Measurements from ENCODE around the gene C4orf50. TPM values are rescaled to one million over a fixed set of nuclear protein-coding genes. Genes with fewer than 3 reads are reported as not detected.

Gene C4orf50
- total and polyA plus RNA-seq, 4 donors: under 0.01 to 0.17 TPM; not detected in 2

DNA sequence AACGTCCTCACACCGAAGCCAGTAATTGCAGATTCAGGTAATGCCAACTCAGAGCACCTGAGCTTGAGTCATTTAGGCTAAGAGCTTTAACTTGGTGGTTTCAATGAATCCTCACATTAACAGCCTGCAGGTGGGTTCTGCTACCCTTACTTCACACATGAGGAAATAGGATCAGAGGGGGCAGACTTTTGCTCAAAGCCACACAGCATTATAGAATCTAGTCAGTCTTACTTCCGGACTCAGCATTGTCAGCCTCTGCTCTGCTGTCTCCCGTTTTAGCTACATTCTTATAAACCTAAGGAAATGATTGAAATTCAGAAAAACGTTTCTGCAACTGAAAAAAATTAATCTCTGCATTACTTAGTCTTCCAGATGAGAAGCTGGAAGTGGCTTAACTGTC is 6.0 kb downstream of the C4orf50 start:
- Histone ChIP-seq H3K9me3 (ENCODE audit: control insufficient read depth in 4 of 4, low read length in 3 of 4) (no peaks in the 10 kb centered on the region), H3K4me3 (ENCODE audit: low read depth in 1 of 3, low read length in 3 of 3) (no peak overlapping the region), H3K27me3 (ENCODE audit: control insufficient read depth in 4 of 4, insufficient read depth in 4 of 4, low read length in 3 of 4) (peaks cover 0 to 3% (median 0%) of the 10 kb centered on the region in 4 donors), H3K4me1 (ENCODE audit: control insufficient read depth in 4 of 4, insufficient read depth in 4 of 4, low read length in 3 of 4) (no peaks in the 10 kb centered on the region), H3K36me3 (ENCODE audit: control insufficient read depth in 4 of 4, insufficient read depth in 3 of 4, low read depth in 1 of 4, low read length in 3 of 4) (no peaks in the 10 kb centered on the region), H3K9ac (ENCODE audit: low read depth in 1 of 2, low read length in 2 of 2) (no peak overlapping the region), H3K27ac (ENCODE audit: low read depth in 1 of 2, low read length in 2 of 2) (no peak overlapping the region)
- 69% methylated on average over 5 of the region's 5 CpGs for WGBS
- no peak for TF ChIP-seq HNF4A (conservative IDR thresholded peaks at IDR 0.05)
- TF ChIP-seq, protein P1, sequence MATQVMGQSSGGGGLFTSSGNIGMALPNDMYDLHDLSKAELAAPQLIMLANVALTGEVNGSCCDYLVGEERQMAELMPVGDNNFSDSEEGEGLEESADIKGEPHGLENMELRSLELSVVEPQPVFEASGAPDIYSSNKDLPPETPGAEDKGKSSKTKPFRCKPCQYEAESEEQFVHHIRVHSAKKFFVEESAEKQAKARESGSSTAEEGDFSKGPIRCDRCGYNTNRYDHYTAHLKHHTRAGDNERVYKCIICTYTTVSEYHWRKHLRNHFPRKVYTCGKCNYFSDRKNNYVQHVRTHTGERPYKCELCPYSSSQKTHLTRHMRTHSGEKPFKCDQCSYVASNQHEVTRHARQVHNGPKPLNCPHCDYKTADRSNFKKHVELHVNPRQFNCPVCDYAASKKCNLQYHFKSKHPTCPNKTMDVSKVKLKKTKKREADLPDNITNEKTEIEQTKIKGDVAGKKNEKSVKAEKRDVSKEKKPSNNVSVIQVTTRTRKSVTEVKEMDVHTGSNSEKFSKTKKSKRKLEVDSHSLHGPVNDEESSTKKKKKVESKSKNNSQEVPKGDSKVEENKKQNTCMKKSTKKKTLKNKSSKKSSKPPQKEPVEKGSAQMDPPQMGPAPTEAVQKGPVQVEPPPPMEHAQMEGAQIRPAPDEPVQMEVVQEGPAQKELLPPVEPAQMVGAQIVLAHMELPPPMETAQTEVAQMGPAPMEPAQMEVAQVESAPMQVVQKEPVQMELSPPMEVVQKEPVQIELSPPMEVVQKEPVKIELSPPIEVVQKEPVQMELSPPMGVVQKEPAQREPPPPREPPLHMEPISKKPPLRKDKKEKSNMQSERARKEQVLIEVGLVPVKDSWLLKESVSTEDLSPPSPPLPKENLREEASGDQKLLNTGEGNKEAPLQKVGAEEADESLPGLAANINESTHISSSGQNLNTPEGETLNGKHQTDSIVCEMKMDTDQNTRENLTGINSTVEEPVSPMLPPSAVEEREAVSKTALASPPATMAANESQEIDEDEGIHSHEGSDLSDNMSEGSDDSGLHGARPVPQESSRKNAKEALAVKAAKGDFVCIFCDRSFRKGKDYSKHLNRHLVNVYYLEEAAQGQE (IDR thresholded peaks at IDR 0.05): no peak
- TF ChIP-seq, protein P2, sequence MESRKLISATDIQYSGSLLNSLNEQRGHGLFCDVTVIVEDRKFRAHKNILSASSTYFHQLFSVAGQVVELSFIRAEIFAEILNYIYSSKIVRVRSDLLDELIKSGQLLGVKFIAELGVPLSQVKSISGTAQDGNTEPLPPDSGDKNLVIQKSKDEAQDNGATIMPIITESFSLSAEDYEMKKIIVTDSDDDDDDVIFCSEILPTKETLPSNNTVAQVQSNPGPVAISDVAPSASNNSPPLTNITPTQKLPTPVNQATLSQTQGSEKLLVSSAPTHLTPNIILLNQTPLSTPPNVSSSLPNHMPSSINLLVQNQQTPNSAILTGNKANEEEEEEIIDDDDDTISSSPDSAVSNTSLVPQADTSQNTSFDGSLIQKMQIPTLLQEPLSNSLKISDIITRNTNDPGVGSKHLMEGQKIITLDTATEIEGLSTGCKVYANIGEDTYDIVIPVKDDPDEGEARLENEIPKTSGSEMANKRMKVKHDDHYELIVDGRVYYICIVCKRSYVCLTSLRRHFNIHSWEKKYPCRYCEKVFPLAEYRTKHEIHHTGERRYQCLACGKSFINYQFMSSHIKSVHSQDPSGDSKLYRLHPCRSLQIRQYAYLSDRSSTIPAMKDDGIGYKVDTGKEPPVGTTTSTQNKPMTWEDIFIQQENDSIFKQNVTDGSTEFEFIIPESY (IDR thresholded peaks at IDR 0.05): no peak
- TF ChIP-seq EGR1 (IDR thresholded peaks at IDR 0.05; ENCODE audit: low read depth in 2 of 2): no peak
- TF ChIP-seq JUND (IDR thresholded peaks at IDR 0.05): no peak
- TF ChIP-seq, protein P3, sequence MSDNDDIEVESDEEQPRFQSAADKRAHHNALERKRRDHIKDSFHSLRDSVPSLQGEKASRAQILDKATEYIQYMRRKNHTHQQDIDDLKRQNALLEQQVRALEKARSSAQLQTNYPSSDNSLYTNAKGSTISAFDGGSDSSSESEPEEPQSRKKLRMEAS (IDR thresholded peaks at IDR 0.05): no peak
- TF ChIP-seq RAD21 (IDR thresholded peaks at IDR 0.05): no peak
- TF ChIP-seq CTCF (IDR thresholded peaks at IDR 0.05; ENCODE audit: low read depth, low read length, missing input control): no peak
- no peak for TF ChIP-seq YY1 (IDR thresholded peaks at IDR 0.05)
- TF ChIP-seq NR2F2 (IDR thresholded peaks at IDR 0.05): no peak
- TF ChIP-seq FOXA1 (IDR thresholded peaks at IDR 0.05): no peak
- TF ChIP-seq FOXA2 (IDR thresholded peaks at IDR 0.05): no peak
- TF ChIP-seq GABPA (IDR thresholded peaks at IDR 0.05 in 1 of 2, conservative IDR thresholded peaks at IDR 0.05 in 1 of 2): no peak
- no peak for TF ChIP-seq SP1 (IDR thresholded peaks at IDR 0.05)
- TF ChIP-seq, protein P4, sequence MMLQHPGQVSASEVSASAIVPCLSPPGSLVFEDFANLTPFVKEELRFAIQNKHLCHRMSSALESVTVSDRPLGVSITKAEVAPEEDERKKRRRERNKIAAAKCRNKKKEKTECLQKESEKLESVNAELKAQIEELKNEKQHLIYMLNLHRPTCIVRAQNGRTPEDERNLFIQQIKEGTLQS (IDR thresholded peaks at IDR 0.05): no peak
- no peak for TF ChIP-seq HNF4G (IDR thresholded peaks at IDR 0.05)
- no peak for DNase-seq (ENCODE audit: low spot score)

GRCh38 chr4:6011686-6012085 is 6.5 kb downstream of the C4orf50 start:
- Histone ChIP-seq H3K27ac (ENCODE audit: low read depth in 1 of 2, low read length in 2 of 2) (no peak overlapping the region), H3K9ac (ENCODE audit: low read depth in 1 of 2, low read length in 2 of 2) (no peak overlapping the region), H3K27me3 (ENCODE audit: control insufficient read depth in 4 of 4, insufficient read depth in 4 of 4, low read length in 3 of 4) (peaks cover 0 to 3% (median 0%) of the 10 kb centered on the region in 4 donors), H3K4me3 (ENCODE audit: low read depth in 1 of 3, low read length in 3 of 3) (no peak overlapping the region), H3K9me3 (ENCODE audit: control insufficient read depth in 4 of 4, low read length in 3 of 4) (no peaks in the 10 kb centered on the region), H3K4me1 (ENCODE audit: control insufficient read depth in 4 of 4, insufficient read depth in 4 of 4, low read length in 3 of 4) (no peaks in the 10 kb centered on the region), H3K36me3 (ENCODE audit: control insufficient read depth in 4 of 4, insufficient read depth in 3 of 4, low read depth in 1 of 4, low read length in 3 of 4) (no peaks in the 10 kb centered on the region)
- no peak for DNase-seq (ENCODE audit: low spot score)
- 35% methylated on average over 8 of the region's 8 CpGs for WGBS
- TF ChIP-seq YY1 (IDR thresholded peaks at IDR 0.05) (no peak), RAD21 (IDR thresholded peaks at IDR 0.05) (no peak), TAF1 (conservative IDR thresholded peaks at IDR 0.05) (no peak), FOXA1 (IDR thresholded peaks at IDR 0.05) (no peak), EGR1 (IDR thresholded peaks at IDR 0.05; ENCODE audit: low read depth in 2 of 2) (no peak), HNF4G (IDR thresholded peaks at IDR 0.05) (no peak), GABPA (IDR thresholded peaks at IDR 0.05 in 1 of 2, conservative IDR thresholded peaks at IDR 0.05 in 1 of 2) (no peak), NR2F2 (IDR thresholded peaks at IDR 0.05) (no peak)
- TF ChIP-seq, protein P1 (IDR thresholded peaks at IDR 0.05): no peak
- TF ChIP-seq, protein P2 (IDR thresholded peaks at IDR 0.05): no peak
- TF ChIP-seq, protein P4 (IDR thresholded peaks at IDR 0.05): no peak
- TF ChIP-seq, protein P3 (IDR thresholded peaks at IDR 0.05): no peak
